Spleen (tissue), 11 donors: ENCODE data around the gene GGNBP2. TPM values are rescaled to one million over a fixed set of nuclear protein-coding genes. Genes with fewer than 3 reads are reported as not detected.

ENCODE experiments used
- DNase-seq: peaks from one replicate; pipeline ENCODE4 v3.0.0-alpha.2; 2020
- H3K27ac ChIP-seq, 8 donors: fragments of 200-600 bp; sonication (generic) in 7 of 8; 1 replicate in 4 of 8; 2 replicates in 4 of 8; pipeline versions ENCODE4 v1.5.0 to v1.8.0; 2016 to 2021; ENCODE audit warnings: inconsistent platforms in 4 of 8, mild to moderate bottlenecking in 4 of 8, moderate library complexity in 1 of 8
- H3K27me3 ChIP-seq, 7 donors: fragments of 200-600 bp; sonication (generic) in 6 of 7; replicated peaks in 1 of 7; 1 replicate in 4 of 7; 2 replicates in 3 of 7; pipeline versions ENCODE4 v1.5.0 to v1.8.0; 2016 to 2021; ENCODE audit warnings: inconsistent platforms in 3 of 7, mild to moderate bottlenecking in 1 of 7
- H3K36me3 ChIP-seq, 6 donors: fragments of 200-600 bp; sonication (generic) in 5 of 6; 1 replicate in 4 of 6; 2 replicates in 2 of 6; pipeline versions ENCODE4 v1.5.0 to v1.8.0; 2016 to 2021; ENCODE audit warnings: inconsistent platforms in 2 of 6
- H3K4me1 ChIP-seq, 6 donors: fragments of 200-600 bp; sonication (generic) in 5 of 6; 1 replicate in 3 of 6; 2 replicates in 3 of 6; pipeline versions ENCODE4 v1.5.0 to v1.8.0; 2016 to 2021; ENCODE audit warnings: inconsistent platforms in 3 of 6
- H3K4me3 ChIP-seq, 8 donors: fragments of 200-600 bp; sonication (generic) in 7 of 8; 1 replicate in 4 of 8; 2 replicates in 4 of 8; pipeline versions ENCODE4 v1.5.0 to v1.8.0; 2016 to 2021; ENCODE audit warnings: inconsistent platforms in 4 of 8, mild to moderate bottlenecking in 4 of 8, moderate library complexity in 2 of 8
- H3K9me3 ChIP-seq, 8 donors: fragments of 200-600 bp; sonication (generic) in 7 of 8; 1 replicate in 4 of 8; 2 replicates in 4 of 8; pipeline versions ENCODE4 v1.5.0 to v1.8.0; 2016 to 2021; ENCODE audit warnings: inconsistent platforms in 4 of 8
- POLR2A ChIP-seq, 3 donors: fragments of 450-650 bp; IDR thresholded peaks; one replicate each; pipeline ENCODE4 v1.5.1; 2017; ENCODE audit warnings: antibody characterized with exemption in 3 of 3, mild to moderate bottlenecking in 1 of 3
- POLR2AphosphoS5 ChIP-seq, 3 donors: sonication (generic); formaldehyde crosslinking; IDR thresholded peaks; one replicate each; pipeline ENCODE4 v1.5.1; 2017; ENCODE audit warnings: antibody characterized with exemption in 3 of 3
- WGBS, 5 donors: extraction: QIAGEN DNeasy Blood & Tissue Kit in 3 of 5; methylation state at CpG; one replicate each; pipeline versions ENCODE4 v1.1.5 to v1.1.7; 2013 to 2018; 5-methylcytosine and 5-hydroxymethylcytosine counted together
- intact Hi-C: fragments of 100-400 bp; cut with DNase I; formaldehyde crosslinking; loops from one replicate; pipeline ENCODE4 v1.15.0; 2023; ENCODE audit warnings: low total_unique reads
- polyA plus RNA-seq, 3 donors: library from polyadenylated mRNA; stranded (reverse); fragments of 200-250 nt; gene quantifications; one replicate each; pipeline ENCODE4 v1.2.1, GENCODE V29; 2013
- total RNA-seq, 7 donors: library from RNA; depleted of rRNA in 3 of 7; stranded (reverse); fragments of >200 nt in 3 of 7; fragmentation: NEBNext Ultra II Directional in 4 of 7; extraction: Animal tissue kit (Norgen Biotek cat#: 25700) in 4 of 7; gene quantifications; one replicate each; pipeline versions ENCODE4 v1.1.0 to v1.2.1, GENCODE V29; 2016 to 2021
- TF ChIP-seq, protein P1 (sequence below), 11 experiments: fragments of 200-600 bp in 7 of 11; fragments of 450-650 bp in 4 of 11; sonication (generic) in 4 of 11; IDR thresholded peaks in 8 of 11; conservative IDR thresholded peaks in 3 of 11; 1 replicate in 7 of 11; 2 replicates in 4 of 11; pipeline versions ENCODE4 v1.4.0 to v1.8.0; 2016 to 2021; ENCODE audit warnings: antibody characterized with exemption in 11 of 11, inconsistent platforms in 4 of 11, mild to moderate bottlenecking in 1 of 11
- donor health status: healthy with polysubstance abuse.
- donor health status: DM: no; HTN: no; CAD: no; lungs with moderate emphysema.
- donor health status: DM: no; HTN: no; CAD: no.
- donor health status: Bipolar disorder and iron deficiency.
- donor health status: healthy.
- donor health status: DM: no; HTN: no; CAD: no.
- donor health status: DM: yes; HTN: yes; CAD: no.

Gene GGNBP2
- total and polyA plus RNA-seq, 10 donors: 60.8 to 123 (median 88.5) TPM

GRCh38 chr17:36611345-36612072 lies 66.8 kb downstream of the GGNBP2 start:
- intact Hi-C loops: no loop called here
- Histone ChIP-seq H3K4me1 (peaks cover 0 to 12% (median 7%) of the 10 kb centered on the region in 6 donors), H3K27ac (no peak overlapping the region), H3K9me3 (no peaks in the 10 kb centered on the region), H3K36me3 (peaks cover 0 to 17% (median 3%) of the 10 kb centered on the region in 6 donors), H3K4me3 (no peak overlapping the region), H3K27me3 (no peaks in the 10 kb centered on the region)
- TF ChIP-seq, protein P1, sequence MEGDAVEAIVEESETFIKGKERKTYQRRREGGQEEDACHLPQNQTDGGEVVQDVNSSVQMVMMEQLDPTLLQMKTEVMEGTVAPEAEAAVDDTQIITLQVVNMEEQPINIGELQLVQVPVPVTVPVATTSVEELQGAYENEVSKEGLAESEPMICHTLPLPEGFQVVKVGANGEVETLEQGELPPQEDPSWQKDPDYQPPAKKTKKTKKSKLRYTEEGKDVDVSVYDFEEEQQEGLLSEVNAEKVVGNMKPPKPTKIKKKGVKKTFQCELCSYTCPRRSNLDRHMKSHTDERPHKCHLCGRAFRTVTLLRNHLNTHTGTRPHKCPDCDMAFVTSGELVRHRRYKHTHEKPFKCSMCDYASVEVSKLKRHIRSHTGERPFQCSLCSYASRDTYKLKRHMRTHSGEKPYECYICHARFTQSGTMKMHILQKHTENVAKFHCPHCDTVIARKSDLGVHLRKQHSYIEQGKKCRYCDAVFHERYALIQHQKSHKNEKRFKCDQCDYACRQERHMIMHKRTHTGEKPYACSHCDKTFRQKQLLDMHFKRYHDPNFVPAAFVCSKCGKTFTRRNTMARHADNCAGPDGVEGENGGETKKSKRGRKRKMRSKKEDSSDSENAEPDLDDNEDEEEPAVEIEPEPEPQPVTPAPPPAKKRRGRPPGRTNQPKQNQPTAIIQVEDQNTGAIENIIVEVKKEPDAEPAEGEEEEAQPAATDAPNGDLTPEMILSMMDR (IDR thresholded peaks at IDR 0.05 in 8 of 11, conservative IDR thresholded peaks at IDR 0.05 in 3 of 11): no peak
- TF ChIP-seq POLR2A (IDR thresholded peaks at IDR 0.05) (no peak), POLR2AphosphoS5 (IDR thresholded peaks at IDR 0.05) (no peak)
- WGBS, 5 donors: 78 to 87% (median 84%) methylated on average over 9 of the region's 9 CpGs
- no peak for DNase-seq

DNA sequence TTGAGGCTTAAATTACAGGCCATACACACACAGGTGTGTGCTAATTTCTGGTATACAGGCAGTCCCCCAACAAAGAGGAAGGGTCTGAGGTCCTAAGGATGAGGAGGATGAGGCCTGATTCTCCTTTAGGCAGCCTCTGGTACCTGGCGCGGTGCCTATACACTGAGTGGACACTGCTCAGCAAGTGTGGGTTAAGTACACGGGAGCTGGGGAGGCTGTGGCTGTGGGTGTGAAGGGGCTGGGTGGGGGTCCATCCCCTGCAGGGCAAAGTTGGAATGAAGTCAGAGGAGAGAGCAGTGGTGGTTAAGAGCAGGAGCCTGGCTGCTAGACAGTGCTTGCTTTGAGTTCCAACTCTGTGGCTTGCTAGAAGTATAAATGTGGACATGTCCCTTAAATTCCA lies 67.6 kb downstream of the GGNBP2 start:
- TF ChIP-seq POLR2A (IDR thresholded peaks at IDR 0.05): no peak
- TF ChIP-seq POLR2AphosphoS5 (IDR thresholded peaks at IDR 0.05): no peak
- TF ChIP-seq, protein P1 (IDR thresholded peaks at IDR 0.05 in 8 of 11, conservative IDR thresholded peaks at IDR 0.05 in 3 of 11): no peak
- no peak overlapping the region for H3K4me3 ChIP-seq
- 75 to 88% (median 85%) methylated on average over 3 of the region's 3 CpGs for WGBS, 5 donors
- H3K9me3 ChIP-seq: no peaks in the 10 kb centered on the region
- no peak for DNase-seq
- peaks cover 0 to 17% (median 3%) of the 10 kb centered on the region in 6 donors for H3K36me3 ChIP-seq
- no peak overlapping the region for H3K27ac ChIP-seq
- H3K27me3 ChIP-seq: no peaks in the 10 kb centered on the region
- intact Hi-C loops: no loop called here
- peaks cover 0 to 12% (median 7%) of the 10 kb centered on the region in 6 donors for H3K4me1 ChIP-seq

GRCh38 chr17:36613155-36613554 lies 68.4 kb downstream of the GGNBP2 start:
- no peaks in the 10 kb centered on the region for H3K9me3 ChIP-seq
- 64 to 70% (median 67%) methylated on average over 4 of the region's 4 CpGs for WGBS, 5 donors
- H3K4me3 ChIP-seq: no peak overlapping the region
- intact Hi-C loops: no loop called here
- no peak overlapping the region for H3K27ac ChIP-seq
- TF ChIP-seq POLR2AphosphoS5 (IDR thresholded peaks at IDR 0.05): no peak
- no peak for TF ChIP-seq POLR2A (IDR thresholded peaks at IDR 0.05)
- TF ChIP-seq, protein P1 (IDR thresholded peaks at IDR 0.05 in 8 of 11, conservative IDR thresholded peaks at IDR 0.05 in 3 of 11): no peak
- peaks cover 0 to 4% (median 0%) of the 10 kb centered on the region in 7 donors for H3K27me3 ChIP-seq
- no peak for DNase-seq
- H3K4me1 ChIP-seq: peaks cover 0 to 12% (median 7%) of the 10 kb centered on the region in 6 donors
- H3K36me3 ChIP-seq: peaks cover 0 to 8% (median 0%) of the 10 kb centered on the region in 6 donors

DNA sequence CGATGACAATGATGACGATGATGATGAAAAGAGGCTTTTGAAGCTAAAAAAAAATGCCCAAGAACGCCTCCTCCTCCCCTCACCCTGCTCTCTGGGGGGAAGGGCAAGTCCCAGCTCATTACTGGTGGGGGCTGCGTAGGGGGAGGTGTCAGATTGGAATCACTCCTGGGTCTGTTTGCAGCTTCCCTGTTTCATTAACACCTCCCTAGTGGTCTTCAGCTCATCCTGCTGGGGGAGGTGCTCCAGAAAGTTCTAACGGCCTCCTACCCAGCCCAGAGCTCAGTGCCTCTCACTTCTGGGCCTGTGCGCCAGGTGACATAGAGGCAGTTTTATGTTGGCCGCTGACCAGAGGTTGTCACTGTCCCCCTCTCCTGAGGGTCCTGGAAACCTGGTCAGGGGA lies 69.4 kb downstream of the GGNBP2 start:
- intact Hi-C loops: no loop called here
- Histone ChIP-seq H3K9me3 (no peaks in the 10 kb centered on the region), H3K4me3 (no peak overlapping the region), H3K4me1 (peaks cover 0 to 5% (median 1%) of the 10 kb centered on the region in 6 donors), H3K27ac (no peak overlapping the region), H3K27me3 (peaks cover 0 to 4% (median 0%) of the 10 kb centered on the region in 7 donors), H3K36me3 (no peaks in the 10 kb centered on the region)
- TF ChIP-seq POLR2AphosphoS5 (IDR thresholded peaks at IDR 0.05): no peak
- TF ChIP-seq, protein P1 (IDR thresholded peaks at IDR 0.05 in 8 of 11, conservative IDR thresholded peaks at IDR 0.05 in 3 of 11): no peak
- no peak for TF ChIP-seq POLR2A (IDR thresholded peaks at IDR 0.05)
- 67 to 82% (median 72%) methylated on average over 7 of the region's 7 CpGs for WGBS, 5 donors
- no peak for DNase-seq
